Fibroblast of skin of scalp (primary cell): ENCODE data around the gene AQP12B. TPM values are rescaled to one million over a fixed set of nuclear protein-coding genes. Genes with fewer than 3 reads are reported as not detected.
"Not testable (repeated sequence)": the region's sequence is repeated elsewhere in the genome, so short reads cannot be mapped to it uniquely, and the experiment has no call there.

ENCODE experiments used
- DNase-seq: peaks from one replicate; pipeline ENCODE4 v3.0.0-alpha.2; 2013
- polyA plus RNA-seq, 2 experiments: library from polyadenylated mRNA; unstranded; fragments of 120-200 nt; gene quantifications; one replicate each; pipeline ENCODE4 v1.2.1, GENCODE V29; 2013; ENCODE audit not compliant: insufficient read length in 2 of 2

Gene AQP12B, protein sequence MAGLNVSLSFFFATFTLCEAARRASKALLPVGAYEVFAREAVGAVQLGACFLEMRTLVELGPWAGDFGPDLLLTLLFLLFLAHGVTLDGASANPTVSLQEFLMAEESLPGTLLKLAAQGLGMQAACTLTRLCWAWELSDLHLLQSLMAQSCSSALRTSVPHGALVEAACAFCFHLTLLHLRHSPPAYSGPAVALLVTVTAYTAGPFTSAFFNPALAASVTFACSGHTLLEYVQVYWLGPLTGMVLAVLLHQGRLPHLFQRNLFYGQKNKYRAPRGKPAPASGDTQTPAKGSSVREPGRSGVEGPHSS
- not detected for polyA plus RNA-seq (2013, experiment 1 of 2; ENCODE audit: insufficient read length)
- polyA plus RNA-seq (2013, experiment 2 of 2; ENCODE audit: insufficient read length), result not detected

DNA sequence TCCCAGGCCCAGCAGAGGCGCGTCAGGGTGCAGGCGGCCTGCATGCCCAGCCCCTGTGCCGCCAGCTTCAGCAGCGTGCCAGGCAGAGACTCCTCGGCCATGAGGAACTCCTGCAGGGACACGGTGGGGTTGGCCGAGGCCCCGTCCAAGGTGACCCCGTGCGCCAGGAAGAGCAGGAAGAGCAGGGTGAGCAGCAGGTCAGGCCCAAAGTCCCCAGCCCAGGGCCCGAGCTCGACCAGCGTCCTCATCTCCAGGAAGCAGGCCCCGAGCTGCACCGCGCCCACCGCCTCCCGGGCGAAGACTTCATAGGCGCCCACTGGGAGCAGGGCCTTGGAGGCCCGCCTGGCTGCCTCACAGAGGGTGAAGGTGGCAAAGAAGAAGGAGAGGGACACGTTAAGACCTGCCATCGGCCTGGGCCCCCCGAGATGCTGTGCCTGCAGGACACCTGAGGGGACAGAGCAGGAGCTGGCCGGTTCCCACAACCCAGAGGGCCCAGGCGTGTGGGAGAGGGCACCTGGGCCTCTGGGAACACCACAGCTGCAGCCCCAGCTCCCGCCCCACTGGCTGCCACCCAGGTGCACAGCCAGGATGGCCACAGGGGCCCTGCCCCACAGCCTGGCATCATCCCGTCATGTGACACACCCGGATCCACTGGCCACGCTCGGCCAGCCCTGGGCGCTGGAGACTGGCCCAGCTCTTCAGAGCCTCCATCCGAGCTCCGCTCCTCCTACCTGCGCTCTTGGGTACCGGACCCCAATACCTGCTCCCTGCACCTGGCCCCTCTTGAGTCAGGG is at the start of gene AQP12B:
TSS of gene AQP12B (minus strand) at position 455 of the 794 bp plus-strand sequence. CDS start at position 407, 48 bp downstream.
- not testable (repeated sequence) for DNase-seq

DNA sequence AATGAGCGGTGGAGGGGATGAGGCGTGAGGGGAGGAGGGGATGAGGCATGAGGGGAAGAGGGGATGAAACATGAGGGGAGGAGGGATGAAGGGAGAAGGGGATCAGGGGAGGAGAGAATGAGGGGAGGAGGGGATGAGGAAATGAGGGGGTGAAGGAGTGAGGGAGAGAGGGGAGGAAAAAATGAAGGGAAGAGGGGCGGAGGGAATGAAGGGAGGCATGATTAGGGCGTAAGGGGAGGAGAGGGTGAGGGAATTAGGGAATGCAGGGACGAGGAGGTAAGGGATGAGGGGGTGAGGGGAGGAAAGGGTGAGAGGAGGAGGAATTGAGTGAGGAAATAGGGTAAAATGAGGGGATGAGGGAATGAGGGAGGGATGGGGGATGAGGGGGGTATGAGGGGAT is 49.5 kb upstream of the AQP12B start:
- DNase-seq, result no peak

DNA sequence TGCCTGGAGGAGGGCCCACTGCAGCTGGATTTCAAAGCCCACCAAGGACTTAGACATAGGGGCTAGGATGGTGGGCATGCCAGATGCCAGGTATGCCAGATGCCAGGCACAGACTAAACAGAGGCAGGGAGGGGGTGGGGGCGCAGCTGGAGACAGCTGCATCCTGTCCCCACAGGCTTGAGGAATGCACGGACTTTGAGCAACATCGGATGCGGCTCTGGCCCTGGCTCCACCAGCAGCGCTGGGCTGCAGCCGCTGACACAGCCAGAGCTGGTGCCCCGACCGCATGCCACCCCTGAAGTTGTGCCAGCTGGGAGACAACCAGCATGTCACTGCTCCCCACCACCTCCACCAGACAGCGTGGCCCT is 48.5 kb upstream of the AQP12B start:
- no peak for DNase-seq

DNA sequence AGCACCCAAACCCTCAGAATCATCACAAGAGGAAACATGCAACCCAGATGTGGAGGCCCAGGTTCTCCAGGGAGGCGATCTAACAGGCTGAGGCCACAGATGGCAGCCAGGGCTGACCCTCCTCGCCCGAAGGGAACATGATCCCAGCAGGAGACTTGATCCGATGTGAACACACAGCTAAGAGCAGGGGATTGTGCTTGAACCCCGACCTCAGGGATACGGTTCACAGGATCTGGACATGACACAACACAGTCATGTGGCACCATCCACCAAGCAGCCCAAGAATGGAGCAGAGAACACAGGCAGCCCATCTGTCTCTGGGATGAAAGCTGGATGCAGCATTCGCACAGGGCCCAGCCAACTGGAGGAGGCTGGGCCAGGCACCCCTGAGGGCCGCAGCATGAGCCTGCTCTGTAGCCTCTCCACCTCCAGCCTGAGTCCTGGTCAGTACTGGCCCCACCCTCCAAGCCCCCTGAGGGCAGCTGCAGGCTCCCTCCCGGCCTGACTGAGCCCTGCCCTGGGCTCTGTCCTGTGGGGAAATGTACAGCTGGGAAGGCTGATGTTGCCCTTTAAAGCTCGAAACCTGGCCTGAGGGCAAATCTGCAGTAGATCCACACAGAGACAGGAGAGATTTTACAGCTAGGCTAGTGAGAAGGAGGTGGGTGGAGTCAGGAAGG is 48.0 kb upstream of the AQP12B start:
- no peak for DNase-seq

DNA sequence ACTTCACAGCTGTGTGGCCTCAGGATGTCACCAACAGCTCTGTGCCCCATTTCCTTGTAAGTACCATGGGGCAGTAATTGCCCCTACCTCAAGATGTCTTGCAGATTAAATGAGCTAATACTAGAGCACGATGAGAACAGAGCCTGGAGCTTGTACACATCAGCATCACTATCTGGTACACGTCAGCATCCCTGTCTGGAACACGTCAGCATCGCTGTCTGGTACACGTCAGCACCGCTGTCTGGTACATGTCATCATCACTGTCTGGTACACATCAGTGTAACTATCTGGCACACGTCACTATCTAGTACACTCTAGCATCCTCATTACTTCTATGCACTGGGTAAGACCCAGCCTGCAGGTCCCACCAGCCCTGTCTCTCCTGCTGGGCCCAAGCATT is 46.1 kb upstream of the AQP12B start:
- no peak for DNase-seq

DNA sequence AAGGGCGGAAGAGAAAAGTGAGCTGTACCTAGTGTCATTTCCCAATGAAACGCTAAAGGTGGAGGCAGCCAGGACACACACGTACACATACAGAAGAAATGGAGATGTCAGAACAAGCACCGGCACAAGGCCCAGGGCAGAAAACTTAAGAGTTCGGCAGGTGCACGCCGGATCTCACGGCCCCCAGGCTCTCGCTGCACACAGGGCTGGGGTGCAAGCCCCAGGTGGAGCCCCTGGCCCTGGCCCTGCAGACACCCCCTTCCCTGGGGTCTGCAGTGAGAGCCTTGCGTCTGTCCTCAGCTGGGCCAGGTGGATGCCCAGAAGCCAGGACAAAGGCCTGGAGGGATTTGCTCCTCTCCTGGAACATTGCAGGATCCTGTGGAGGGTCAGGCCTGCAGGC is 45.7 kb upstream of the AQP12B start:
- DNase-seq, result no peak

DNA sequence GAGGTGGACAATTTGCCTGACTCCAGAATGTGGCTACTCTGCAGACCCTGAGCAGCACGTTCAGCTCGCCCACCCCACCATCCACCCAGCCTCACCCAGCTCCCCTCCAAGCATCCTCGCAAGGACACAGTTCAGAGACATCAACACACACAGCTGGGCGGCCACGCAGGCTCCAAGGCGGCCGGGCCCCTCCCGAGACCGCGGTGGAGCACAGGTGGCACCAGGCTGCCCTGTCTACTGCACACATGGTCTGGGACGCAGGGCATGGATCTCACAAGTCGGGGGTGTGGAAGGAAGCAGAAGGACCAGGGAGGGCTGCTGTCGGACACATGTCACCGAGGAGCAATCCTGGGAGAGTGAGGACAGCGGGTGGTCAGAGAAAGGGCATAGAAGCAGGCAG is 45.2 kb upstream of the AQP12B start:
- DNase-seq, result no peak

DNA sequence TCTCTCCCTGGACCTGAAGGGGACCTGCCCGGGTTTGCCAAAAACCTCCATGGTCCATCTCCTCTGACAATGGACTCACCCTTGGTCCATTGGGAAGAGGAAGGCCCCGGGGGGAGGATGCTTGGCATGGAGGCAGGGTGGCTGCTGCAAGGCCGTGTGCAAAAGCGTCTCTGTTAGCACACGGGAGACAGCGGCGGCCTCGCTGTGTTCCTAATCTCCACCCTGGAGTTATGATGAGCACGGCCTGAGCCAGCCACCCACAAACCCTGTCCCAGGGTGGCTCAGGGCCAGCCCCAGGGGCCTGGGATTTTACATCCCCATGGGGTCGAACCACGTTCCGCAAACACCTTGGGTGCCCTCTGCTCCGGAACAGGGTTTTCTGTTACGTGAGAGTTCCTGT is 44.8 kb upstream of the AQP12B start:
- no peak for DNase-seq

DNA sequence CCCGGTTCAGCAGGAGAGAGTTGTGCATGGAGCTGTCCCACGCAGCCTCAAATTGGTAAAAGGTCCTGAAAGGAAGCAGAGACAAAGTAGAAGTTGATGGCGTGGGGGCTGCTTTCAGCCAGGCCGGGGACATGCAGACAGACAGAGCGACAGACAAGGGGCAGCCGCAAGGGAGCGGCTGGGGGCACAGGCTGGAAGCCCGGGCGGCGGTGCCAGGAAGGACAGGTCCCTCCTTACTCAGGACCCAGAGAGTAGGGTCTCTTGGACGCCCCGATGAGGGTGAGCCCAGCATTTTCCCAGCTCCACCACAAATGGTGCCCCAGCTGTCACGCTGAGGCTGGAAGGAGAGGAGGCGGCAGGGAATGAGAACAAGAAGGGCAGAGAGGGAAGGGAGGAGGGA is 44.2 kb upstream of the AQP12B start:
- no peak for DNase-seq

DNA sequence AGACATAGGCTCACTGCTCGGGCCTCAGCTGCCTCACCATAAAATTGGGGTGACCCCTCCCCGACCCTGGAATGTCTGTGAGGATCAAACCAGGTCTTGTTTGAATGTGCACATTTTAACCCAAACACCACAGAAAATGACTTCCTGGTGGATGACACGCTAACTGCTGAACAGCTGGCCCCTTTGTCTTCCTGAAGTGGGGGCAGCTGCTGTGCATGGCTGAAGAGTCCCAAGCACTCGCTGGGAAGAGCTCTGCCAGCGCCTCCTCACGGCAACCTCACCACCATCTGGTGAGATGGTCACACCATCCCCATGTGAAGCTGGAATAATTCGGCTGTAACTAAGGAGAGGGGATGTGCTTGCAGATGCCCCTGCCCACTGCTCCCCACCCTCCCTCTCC is 43.0 kb upstream of the AQP12B start:
- DNase-seq, result no peak

DNA sequence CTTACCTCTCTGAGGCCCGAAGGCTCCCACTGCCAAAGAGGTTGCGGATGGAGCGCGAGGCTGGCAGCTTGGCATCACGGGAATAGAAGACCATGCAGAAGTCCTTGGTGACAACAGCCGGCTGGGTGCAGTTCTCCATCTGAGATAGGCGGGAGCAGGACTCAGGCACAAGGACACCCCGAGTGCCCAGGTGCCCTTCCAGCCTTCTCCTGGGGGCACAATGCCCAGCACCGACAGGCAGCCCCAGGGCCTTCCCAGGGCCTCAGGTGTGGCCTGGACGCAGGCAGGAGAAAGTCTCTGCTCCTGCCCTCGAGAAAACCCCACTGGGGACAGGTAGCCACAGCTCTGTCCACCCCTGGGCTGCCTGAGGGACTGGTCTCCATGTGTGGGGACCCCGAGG is 42.6 kb upstream of the AQP12B start:
- no peak for DNase-seq

DNA sequence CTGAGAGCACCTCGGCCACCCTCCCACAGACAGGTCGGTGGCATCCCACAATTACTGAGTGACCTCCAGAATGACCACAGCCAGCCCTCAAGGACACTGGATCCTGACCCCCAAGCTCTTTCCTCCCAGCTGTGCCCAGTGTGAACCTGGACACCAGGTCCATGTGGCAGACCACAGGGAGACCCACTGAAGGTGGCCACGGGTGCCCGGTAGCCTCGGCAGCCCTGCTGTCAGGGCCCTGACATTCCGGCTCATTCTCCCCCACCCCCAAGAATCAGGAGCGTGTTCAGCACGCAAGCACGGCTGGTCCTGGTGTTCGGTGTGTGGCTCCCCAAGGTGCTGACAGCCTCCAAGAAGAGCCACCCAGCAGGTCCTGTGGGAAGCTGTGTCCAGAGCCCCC is 41.7 kb upstream of the AQP12B start:
- no peak for DNase-seq

DNA sequence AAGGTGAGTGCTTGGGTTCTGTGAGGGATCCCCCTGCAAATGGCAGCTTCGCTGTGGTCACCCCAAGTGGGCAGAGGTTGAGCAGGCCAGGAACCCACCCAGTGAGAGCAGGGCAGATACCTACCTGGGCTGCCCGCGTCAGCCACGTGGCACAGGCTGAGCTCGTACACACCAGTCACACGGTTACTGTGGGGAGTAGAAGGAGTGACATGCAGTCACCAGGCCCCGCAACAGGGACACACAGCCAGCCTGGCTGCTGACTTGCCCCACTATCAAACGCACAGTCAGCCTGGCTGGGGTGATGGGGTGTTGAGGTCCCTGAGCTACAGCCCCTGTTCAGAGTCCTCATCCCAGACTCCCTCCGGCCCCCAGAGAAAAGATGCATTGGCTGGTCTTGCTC is 41.2 kb upstream of the AQP12B start:
- DNase-seq, result no peak

DNA sequence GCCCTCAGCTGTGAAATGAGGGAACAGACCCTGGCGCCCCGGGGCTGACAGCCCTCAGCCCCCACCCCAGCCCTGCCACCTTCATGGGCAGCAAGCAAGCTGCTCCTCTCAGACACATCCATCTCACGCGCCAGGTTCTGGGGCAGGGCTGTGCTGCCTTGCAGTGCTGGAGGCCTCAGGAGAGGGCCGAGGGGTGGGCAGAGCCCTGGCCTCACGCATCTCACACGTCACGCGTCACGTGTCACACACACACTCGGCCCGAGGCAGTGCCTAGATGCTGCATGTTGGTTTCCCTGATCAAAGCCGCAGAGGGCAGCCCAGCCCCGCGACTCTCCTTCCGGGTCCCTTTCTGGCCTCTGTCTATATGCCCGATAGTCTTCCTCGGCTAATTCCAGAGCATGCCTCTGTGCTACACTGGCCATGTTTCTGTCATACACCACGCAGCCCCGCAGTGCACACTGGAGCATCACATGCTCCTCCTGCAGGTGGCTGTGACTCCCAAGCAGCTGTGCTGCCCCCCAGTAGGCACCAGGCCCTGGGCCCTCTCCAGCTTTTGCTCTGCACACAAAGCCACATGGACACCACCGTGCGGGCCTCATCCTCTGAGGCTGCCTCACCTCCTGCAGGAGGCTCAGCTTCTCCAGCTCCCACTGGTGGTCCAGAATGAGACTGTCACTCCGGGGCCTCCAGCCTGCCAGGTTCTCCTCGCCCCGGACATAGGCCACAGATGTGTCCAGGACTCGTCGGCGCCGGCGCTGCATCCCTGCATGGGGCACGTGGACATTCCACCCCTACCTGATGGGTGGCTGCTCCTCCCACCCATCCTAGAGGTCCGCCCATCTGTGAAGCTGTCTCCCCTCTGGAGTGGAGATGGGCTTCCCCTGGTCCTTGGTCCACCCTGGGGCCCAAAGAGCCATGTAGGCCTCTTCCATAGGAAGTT is 40.4 kb upstream of the AQP12B start:
- DNase-seq, result no peak

DNA sequence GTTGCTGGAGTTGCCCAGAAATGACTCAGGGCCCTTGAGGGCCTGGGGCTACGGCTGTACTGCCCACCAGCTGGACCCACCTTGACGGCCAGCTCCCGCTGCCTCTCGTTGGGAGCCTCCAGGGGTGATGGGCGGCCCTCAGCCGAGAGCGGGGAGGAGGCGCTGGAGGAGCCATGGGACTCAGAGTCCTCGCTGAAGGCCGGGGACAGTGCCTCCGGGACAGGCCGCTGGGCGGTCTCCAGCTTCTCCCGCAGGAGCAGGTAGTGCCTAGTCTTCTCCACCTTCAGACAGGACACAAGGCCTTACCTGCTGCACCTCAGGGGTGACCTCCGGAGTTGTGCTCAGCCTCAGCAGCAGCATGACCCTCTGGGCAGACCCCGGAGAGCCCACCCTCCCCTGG is 39.7 kb upstream of the AQP12B start:
- no peak for DNase-seq

DNA sequence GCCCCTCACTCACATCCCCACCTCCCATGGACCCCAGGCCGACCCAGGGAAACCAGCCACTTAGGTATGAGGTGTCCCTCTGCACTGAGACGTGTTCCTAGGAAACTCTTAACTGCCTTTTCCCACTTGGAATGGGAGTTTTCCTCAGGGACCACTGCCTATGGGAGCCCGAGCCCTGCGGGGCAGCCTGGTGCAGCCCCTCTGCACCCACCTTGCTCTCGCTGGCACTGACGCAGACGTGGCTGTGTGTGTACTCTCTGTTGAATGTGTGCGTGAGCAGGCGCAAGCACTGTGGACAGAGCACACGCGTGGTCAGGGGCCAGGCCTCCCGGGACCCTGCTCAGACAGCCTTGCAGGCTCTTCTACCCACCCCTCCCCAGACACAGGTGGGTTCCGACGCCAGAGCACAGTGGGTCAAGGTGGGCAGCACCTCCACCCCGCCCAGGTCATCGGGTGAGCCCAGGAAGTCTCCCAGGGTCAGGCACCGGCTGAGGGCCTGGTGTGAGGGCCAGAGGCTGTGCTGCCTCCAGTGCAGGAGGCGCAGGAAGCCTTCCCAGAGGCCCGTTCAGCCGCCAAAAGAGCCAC is 39.0 kb upstream of the AQP12B start:
- no peak for DNase-seq

DNA sequence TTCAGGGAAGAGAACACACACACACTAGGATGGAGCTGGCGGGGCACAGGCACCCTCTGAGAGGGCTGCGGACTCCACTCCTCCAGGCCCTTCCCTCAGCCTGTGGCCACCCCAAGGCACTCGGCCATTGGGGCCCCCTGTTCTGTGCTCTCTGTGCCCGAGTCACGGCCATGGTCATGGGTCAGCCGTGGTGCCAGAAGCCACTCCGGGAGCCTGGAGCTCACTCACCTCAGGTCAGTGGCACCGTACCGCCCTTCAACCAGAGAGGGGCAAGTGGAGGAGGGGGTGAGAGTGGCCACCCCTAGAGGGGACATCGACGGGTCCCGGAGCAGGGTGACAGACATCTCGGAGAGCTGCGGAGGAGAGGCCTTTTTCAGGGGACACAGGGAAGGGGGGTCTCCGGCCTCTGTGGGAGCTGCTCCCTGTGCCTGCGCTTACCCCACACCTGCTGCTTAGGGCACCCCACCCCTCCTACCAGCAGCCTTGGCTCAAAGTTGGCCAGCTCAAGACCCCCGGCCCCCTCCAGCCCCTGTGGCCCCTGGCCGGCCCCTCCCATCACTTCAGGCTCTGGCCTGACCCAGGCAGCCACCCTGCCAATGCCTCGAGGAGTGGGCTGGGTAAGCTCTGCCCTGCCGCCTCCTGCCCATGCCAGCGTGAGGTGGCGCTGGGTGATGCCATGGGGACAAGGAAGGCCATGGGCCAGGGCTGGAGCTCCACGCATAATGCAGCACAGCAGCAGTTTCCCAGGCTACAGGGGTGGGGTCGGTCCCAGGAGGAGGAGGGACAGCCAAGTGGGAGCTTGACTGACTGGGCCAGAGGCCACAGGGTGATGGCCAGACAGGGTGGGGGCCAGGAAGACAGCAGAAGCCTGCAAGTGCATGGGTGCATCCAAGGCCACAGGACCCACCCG is 38.3 kb upstream of the AQP12B start:
- no peak for DNase-seq

DNA sequence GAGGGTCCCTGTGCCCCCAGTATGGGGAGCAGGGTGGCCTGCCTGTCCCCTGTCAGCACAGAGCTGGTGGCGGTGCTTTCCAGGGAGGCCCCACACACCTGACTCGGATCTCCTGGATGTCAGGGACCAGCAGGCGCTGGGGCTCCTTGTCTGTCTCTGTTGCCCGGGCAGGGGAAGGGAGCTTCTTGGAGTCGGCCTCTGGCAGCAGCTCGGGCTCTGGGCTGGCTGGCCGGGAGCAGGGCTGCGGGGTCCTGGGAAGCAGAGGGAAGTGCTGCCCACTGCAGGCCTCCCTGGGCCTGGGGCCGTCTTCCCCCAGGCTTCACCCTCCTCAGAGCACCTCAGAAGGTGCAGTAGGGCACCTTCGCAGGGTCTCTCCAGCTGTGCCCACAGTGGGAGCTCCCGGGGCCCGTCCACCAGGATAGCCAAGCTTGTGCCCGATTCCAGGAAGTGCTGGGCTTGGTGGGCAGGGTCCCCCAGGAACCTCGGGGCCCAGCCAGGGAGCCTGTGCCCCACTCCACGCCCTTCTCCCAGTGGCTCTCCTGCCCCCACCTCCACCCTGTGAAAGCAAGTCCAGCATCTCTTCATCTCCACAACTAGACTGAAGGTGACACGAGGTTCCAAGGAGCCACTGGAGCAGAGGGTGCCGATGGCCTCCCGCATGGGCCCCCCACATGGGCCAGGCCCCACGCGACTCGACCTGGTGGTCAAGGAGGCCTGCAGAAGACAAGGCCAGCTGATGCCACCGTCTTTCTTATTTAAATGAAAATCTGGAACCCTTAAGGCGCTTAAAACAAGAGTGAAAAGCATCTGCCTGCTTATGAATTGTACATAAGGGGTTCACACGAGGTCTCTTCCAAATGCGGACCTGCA is 37.2 kb upstream of the AQP12B start:
- no peak for DNase-seq

DNA sequence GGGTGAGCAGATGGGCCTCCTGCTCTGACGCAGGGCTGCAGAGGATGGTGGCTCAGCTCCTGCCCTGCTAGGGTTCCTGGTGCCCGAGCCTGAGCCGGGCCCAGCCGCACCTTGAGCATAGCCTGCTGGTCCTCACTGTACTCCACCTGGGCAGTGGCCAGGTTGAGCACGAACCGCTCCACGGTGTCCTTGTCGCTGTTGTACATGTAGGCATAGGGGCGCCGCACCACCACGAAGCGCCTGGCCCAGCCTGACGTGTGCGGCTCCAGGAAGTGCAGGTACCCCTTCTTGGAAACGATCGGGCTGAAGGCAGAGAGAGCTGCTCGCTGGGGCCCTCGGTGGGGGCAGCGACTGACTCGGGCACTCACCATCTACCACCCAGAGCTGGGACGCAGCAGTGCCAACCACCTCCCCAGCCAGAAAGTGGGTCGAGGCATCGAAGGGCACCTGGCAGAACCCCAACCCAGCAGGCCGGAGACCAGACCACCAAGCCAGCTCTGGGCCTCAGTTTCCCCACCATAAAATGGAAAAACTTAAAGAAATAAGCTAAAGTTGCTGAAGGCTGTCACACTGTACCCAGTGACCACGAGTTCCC is 36.3 kb upstream of the AQP12B start:
- no peak for DNase-seq
